ENCODE results near the gene IFT81.

DNA sequence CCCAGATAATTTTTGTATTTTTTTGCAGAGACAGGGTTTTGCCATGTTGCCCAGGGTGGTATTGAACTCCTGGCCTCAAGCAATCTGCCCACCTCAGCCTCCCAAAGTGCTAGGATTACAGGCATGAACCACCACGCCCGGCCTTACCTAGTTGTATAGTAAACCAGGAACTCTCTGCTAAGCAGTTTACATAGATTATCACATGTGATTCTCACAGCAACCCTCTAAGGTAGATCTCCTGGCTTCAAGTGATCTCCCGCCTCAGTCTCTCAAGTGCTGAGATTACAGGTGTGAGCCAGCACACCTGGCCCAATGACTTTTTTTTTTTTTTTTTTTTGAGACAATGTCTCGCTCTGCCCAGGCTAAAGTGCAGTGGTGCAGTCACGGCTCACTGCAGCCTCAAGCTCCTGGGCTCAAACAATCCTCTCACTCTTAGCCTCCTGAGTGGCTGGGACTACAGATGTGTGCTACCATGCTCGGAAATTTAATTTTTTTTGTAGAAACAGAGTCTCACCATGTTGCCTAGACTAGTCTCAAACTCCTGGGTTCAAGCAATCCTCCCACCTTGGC, 130.9 kb downstream of the IFT81 start:
- TF ChIP-seq CTCF (IDR thresholded peaks at IDR 0.05) (no peak), RCOR1 (IDR thresholded peaks at IDR 0.05; ENCODE audit: low read depth, low read length) (no peak), NPAS2 (CRISPR knock-in tag; IDR thresholded peaks at IDR 0.05; ENCODE audit: borderline replicate concordance) (no peak), KDM1A (IDR thresholded peaks at IDR 0.05; ENCODE audit: low read depth) (no peak), FOXS1 (CRISPR knock-in tag; IDR thresholded peaks at IDR 0.05) (no peak), SMC3 (IDR thresholded peaks at IDR 0.05) (no peak), HOXB5 (CRISPR knock-in tag; IDR thresholded peaks at IDR 0.05) (no peak), REST (IDR thresholded peaks at IDR 0.05) (no peak)
